ENCODE results near the gene CHCHD2. TPM values are rescaled to one million over a fixed set of nuclear protein-coding genes. Genes with fewer than 3 reads are reported as not detected.

Gene CHCHD2
- total and polyA plus RNA-seq, 4 experiments from 2014 or later: 147 to 526 (median 330) TPM

DNA sequence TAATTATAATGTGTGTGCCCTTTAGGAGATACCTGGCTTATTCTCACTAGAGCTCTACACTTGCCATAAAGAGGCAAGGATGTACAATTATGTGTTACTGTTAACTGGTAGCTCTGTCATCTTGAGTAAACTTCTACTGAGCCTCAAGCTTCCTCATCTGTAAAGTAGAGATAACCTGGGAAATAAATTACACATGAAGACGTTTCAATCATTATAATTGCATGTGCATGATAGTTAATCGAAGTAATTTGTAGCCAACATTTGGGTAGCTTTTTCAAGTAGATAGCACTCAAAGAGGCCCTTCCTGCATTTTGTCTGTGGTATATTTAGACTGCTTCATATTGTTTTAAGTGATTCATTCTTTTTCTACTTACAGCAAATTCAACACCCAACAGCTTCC lies 52.3 kb downstream of the CHCHD2 start:
- POLR2A ChIA-PET (ENCODE audit: partially characterized antibody): interaction anchor here (0.8 to 5.9 kb wide), 2 partner anchors 10 to 20 kb away, joined by 3 to 87 read pairs; partner anchors contain the start of gene SUMF2

DNA sequence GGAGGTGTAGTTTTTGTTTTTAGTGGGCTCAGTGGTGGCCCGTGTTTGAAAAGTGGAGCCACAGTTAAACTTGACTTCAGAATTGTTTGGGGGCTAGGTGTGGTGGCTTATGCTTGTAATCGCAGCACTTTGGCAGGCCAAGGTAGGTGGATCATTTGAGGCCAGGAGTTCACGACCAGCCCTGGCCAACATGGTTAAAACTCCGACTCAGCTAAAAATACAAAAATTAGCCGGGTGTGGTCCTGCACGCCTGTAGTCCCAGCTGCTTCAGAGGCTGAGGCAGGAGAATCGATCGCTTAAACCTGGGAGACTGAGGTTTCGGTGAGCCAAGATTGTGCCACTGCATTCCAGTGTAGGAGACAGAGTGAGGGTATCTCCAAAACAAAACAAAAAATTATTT lies 52.9 kb downstream of the CHCHD2 start:
- Histone ChIP-seq H3K9me3 (ENCODE audit: control insufficient read depth in 1 of 2, low read length in 2 of 2) (no peaks in the 10 kb centered on the region), H3K36me3 (ENCODE audit: insufficient read depth, low read length) (peaks cover 47% of the 10 kb centered on the region), H3K4me3 (ENCODE audit: low read length in 2 of 2) (no peak overlapping the region), H3K27ac (ENCODE audit: low read depth, low read length) (peak overlapping the region; percentile 1), H3K27me3 (ENCODE audit: insufficient read depth, low read length) (no peaks in the 10 kb centered on the region), H3K4me1 (ENCODE audit: insufficient read depth, low read length) (peaks cover 41% of the 10 kb centered on the region)
- DNase-seq: no peak
- CTCF ChIA-PET (ENCODE audit: partially characterized antibody): interaction anchor here (0.8 to 2.0 kb wide), 5 partner anchors 10 to 52 kb away, joined by 4 to 7 read pairs (median 4); no protein-coding TSS in a partner anchor
- Mint-ChIP-seq H3K36me3 (peaks cover 16 to 47% of the 10 kb centered on the region in 2 donors), H3K4me3 (peak overlapping the region in 5 of 8 donors; percentile 8 to 76 (median 63)), H3K9me3 (no peaks in the 10 kb centered on the region), H3K27ac (peak overlapping the region in 6 of 7 donors; percentile 59 to 87 (median 73)), H3K4me1 (peaks cover 15 to 44% (median 28%) of the 10 kb centered on the region in 4 donors), H3K27me3 (no peaks in the 10 kb centered on the region)
- intact Hi-C loops (cut with micrococcal nuclease): loop anchor here (5.0 kb wide), 1 partner anchor 481 kb away; the partner anchor contains the start of gene VOPP1
- POLR2A ChIA-PET (ENCODE audit: partially characterized antibody): interaction anchor here (0.8 to 5.9 kb wide), 2 partner anchors 11 to 19 kb away, joined by 3 to 87 read pairs; partner anchors contain the start of gene SUMF2

More for the DNA sequence above, 52.3 kb downstream of the CHCHD2 start:
- H3K9me3 Mint-ChIP-seq: no peaks in the 10 kb centered on the region
- Histone ChIP-seq H3K9me3 (ENCODE audit: control insufficient read depth in 1 of 2, low read length in 2 of 2) (no peaks in the 10 kb centered on the region), H3K27ac (ENCODE audit: low read depth, low read length) (no peak overlapping the region), H3K4me3 (ENCODE audit: low read length in 2 of 2) (no peak overlapping the region), H3K36me3 (ENCODE audit: insufficient read depth, low read length) (peaks cover 50% of the 10 kb centered on the region), H3K4me1 (ENCODE audit: insufficient read depth, low read length) (peaks cover 41% of the 10 kb centered on the region), H3K27me3 (ENCODE audit: insufficient read depth, low read length) (no peaks in the 10 kb centered on the region)
- peaks cover 19 to 52% of the 10 kb centered on the region in 2 donors for H3K36me3 Mint-ChIP-seq
- CTCF ChIA-PET (ENCODE audit: partially characterized antibody): interaction anchor here (0.7 to 2.0 kb wide), 7 partner anchors 9 to 53 kb away, joined by 3 to 7 read pairs (median 4); partner anchors contain the start of gene CHCHD2
- DNase-seq: no peak
- intact Hi-C loops (cut with micrococcal nuclease): loop anchor here (5.0 kb wide), 1 partner anchor 482 kb away; the partner anchor contains the start of gene VOPP1
- no peaks in the 10 kb centered on the region for H3K27me3 Mint-ChIP-seq
- H3K4me1 Mint-ChIP-seq: peaks cover 14 to 44% (median 28%) of the 10 kb centered on the region in 4 donors
- H3K27ac Mint-ChIP-seq: peak overlapping the region in 5 of 7 donors; percentile 42 to 87 (median 59)
- H3K4me3 Mint-ChIP-seq: peak overlapping the region in 2 of 8 donors; percentile 8 to 59

Other genes with a start within 250 kb of the CHCHD2 start
- not detected for gene SEPTIN14, start 243.7 kb downstream of the CHCHD2 start, total RNA-seq
- not detected for gene SEPTIN14, start 243.7 kb downstream of the CHCHD2 start, polyA plus RNA-seq
- gene ZNF713, start 219.0 kb downstream of the CHCHD2 start, total RNA-seq: 1 to 10 TPM; 2.8 to 4.7 TPM
- under 1 TPM; 0.18 to 0.85 TPM for gene ZNF713, start 219.0 kb downstream of the CHCHD2 start, polyA plus RNA-seq
- 10 to 100 TPM; 11.5 to 13.2 TPM for gene MRPS17, start 154.6 kb downstream of the CHCHD2 start, total RNA-seq
- gene MRPS17, start 154.6 kb downstream of the CHCHD2 start, polyA plus RNA-seq: 10 to 100 TPM; 15.1 to 17.8 TPM
- gene NIPSNAP2, start 141.9 kb downstream of the CHCHD2 start, total RNA-seq: 10 to 100 TPM; 29.0 to 33.3 TPM
- 10 to 100 TPM; 43.0 to 94.3 TPM for gene NIPSNAP2, start 141.9 kb downstream of the CHCHD2 start, polyA plus RNA-seq
- 1 to 10 TPM; 4.3 to 8.0 TPM for gene PSPH, start 55.0 kb downstream of the CHCHD2 start, total RNA-seq
- gene PSPH, start 55.0 kb downstream of the CHCHD2 start, polyA plus RNA-seq: 1 to 10 TPM; 2.1 to 4.1 TPM
- gene CCT6A, start 54.7 kb downstream of the CHCHD2 start, total RNA-seq: 10 to 100 TPM; 72.9 to 78.2 TPM
- 100 to 1,000 TPM in 1 of 2 donors, 10 to 100 TPM in 1; 94.7 to 113 TPM for gene CCT6A, start 54.7 kb downstream of the CHCHD2 start, polyA plus RNA-seq
- gene SUMF2, start 42.2 kb downstream of the CHCHD2 start, total RNA-seq: 100 to 1,000 TPM; 172 to 177 TPM
- 100 to 1,000 TPM in 1 of 2 donors, 10 to 100 TPM in 1; 79.9 to 157 TPM for gene SUMF2, start 42.2 kb downstream of the CHCHD2 start, polyA plus RNA-seq
- 1 to 10 TPM; 2.9 to 3.7 TPM for gene PHKG1, start 13.5 kb downstream of the CHCHD2 start, total RNA-seq
- under 1 TPM in 1 of 2 donors, not detected in 1; 0.53 TPM for gene PHKG1, start 13.5 kb downstream of the CHCHD2 start, polyA plus RNA-seq
- gene NUPR2, start 9.9 kb upstream of the CHCHD2 start, total RNA-seq: 1 to 10 TPM in 1 of 2 experiments, not detected in 1; 1.2 TPM
- gene NUPR2, start 9.9 kb upstream of the CHCHD2 start, polyA plus RNA-seq: 1 to 10 TPM; 1.3 to 1.5 TPM

All from CD4-positive, alpha-beta memory T cell (primary cell).